ENCODE measurements around the gene PCNX3.

DNA sequence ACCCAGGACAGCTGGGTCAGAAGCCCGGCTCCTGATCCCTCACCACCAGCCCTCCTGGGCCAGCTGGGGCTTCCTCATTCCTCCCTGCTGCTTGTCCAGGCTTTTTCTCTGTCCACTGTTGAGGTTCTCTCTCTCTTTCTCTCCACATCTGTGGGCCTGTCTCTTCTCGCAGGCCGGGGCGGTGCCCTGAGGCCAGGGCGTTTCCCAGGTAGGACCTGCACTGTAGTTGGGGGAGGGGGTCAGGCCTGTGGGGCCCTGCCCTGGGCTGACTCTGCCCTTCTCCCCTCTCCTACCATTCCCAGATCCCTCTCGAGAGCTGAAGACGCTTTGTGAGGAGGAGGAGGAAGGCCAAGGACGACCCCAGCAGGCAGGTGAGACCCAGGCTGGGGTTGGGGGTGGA, 34.8 kb upstream of the PCNX3 start:
- TF ChIP-seq, protein P1, sequence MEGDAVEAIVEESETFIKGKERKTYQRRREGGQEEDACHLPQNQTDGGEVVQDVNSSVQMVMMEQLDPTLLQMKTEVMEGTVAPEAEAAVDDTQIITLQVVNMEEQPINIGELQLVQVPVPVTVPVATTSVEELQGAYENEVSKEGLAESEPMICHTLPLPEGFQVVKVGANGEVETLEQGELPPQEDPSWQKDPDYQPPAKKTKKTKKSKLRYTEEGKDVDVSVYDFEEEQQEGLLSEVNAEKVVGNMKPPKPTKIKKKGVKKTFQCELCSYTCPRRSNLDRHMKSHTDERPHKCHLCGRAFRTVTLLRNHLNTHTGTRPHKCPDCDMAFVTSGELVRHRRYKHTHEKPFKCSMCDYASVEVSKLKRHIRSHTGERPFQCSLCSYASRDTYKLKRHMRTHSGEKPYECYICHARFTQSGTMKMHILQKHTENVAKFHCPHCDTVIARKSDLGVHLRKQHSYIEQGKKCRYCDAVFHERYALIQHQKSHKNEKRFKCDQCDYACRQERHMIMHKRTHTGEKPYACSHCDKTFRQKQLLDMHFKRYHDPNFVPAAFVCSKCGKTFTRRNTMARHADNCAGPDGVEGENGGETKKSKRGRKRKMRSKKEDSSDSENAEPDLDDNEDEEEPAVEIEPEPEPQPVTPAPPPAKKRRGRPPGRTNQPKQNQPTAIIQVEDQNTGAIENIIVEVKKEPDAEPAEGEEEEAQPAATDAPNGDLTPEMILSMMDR (IDR thresholded peaks at IDR 0.05) = no peak
- TF ChIP-seq POLR2A (IDR thresholded peaks at IDR 0.05) = no peak
